Glomerular visceral epithelial cell (primary cell): ENCODE data around the gene CARNS1.

Experiments
- DNase-seq: peaks from one replicate; pipeline ENCODE4 v3.0.0-alpha.2; 2016; ENCODE audit errors: extremely low spot score

Gene CARNS1

DNA sequence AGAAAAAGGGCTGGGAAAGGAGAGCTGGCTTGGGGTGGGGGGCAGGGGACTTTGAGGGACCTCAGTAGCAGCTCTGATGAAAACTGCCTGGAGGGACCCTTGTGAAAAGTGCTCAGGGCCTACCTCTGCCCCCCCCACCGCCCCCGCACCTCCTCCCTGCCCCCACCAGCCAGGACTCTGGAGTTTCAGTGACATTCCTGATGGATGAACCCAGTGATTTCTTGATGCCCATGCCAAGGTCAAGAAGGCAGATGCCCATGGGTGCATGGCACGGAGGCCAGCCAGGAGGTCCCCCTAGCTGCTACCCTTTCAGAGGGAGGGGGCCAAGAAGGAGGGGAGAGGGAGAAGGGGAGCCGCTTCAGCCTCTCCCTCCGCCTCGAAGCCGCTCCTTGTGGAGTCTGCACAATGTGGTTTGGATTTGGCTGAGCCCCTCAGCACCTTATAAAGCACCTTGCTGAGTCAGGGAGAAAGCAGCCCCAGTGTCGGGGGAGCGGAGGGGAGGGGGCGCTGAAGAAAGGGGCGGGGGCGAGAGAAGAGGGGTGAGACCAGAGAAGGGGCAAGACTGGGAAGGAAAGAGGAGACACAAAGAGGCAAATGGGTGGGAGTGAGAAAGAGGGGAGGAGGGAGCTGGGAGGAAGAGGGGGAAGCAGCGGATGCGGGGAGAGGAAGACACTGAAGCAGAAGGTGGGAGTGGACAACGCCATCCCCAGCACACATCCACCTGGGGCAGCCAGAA lies 40.0 kb upstream of the CARNS1 start:
- DNase-seq = peak; percentile 50

DNA sequence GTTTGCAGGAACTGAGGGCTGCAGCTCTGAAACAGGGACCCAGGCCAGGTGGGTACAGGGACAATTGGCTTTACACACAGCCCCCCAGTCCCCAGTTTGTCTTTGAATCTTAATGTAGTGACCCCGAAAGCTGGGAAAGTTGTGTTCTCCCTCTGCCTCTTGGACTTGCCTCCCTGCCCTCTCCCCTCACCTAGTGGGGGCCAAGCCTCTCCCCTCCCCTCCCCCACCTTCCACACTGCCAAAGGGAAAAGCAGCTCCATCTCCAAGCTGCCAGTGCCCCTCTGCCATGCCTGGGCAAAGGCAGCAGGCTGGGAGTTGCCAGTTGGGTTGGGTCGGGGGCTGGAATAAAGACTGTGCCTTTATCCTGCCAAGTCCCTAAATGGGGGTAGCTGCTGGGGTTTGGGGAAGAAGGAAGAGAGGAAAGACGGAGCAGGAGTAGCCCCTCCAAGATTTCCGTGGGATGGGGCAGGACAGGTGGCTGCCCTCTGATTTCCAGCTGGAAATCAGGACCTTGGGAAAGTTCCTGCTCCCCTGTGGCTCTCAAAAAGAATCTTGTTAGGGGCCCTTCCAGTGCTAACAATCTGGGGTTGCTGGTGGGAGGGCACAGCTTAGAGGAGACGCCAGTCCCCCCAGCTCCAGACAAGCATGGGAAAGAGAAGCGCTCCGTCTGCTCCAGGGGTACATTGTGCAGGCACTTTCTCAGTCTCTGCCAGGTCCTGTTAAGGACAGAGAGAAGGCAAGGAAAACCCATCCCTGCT lies 39.2 kb upstream of the CARNS1 start:
- DNase-seq = no peak

DNA sequence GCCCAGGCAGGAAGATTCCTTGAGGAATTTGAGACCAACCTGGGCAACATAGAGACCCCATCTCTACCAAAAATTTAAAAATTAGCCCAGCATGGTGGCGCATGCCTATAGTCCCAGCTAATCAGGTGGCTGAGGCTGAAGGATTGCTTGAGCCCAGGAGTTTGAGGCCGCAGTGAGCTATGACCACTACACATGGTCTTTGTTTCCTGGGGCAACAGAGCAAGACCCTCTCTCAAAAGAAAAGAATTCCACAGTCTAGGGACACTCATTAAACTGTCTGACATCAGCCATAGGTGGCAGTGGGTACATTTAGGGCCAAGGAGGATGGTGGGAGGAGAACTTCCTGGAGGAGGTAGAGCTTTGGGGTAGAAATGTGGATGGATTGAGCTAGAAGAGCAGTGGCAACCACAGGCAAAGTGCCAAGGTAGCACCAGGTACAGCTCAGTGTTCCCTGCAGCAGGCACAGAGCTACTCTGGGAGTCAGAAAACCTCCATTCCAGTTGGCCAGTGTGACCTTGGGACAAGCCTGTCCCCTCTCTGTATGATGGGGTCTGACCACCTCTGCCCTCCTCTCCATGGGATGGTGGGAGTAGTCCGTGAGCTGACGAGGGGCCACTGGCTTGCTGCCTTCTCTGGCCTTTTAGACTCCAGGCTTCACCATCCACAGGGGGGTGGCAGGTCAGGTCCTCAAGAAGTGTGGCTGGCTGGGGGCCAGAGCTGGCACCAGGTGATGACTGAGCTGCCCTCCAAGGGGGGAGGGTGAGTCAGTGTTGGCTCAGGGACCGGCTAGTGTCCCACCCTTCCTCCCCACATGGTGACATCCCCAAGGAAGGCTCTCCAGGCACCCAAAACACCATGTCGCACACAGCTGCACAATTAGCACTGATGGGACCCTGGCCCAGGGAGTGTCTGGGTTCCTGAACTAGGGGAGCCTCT lies 38.3 kb upstream of the CARNS1 start:
- no peak for DNase-seq

DNA sequence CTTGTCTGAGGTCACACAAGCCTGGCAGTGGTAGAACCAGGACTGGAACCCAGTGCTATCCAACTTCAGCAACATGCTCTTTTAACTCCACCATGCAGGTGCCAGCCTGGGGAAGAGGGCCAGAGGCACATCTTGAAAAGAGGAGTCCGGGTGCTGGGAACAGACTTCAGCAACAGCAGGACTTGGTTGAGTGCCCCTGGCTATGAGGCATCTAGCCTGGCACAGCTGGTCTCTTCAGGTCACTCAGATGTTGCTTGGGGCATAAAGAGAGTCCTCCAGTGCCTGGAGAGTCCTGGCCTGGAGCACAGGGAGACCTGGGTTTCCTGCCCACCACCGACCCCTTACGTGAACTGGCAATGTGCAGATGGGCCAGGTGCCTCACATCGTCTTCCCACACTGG lies 36.9 kb upstream of the CARNS1 start:
- DNase-seq = no peak

DNA sequence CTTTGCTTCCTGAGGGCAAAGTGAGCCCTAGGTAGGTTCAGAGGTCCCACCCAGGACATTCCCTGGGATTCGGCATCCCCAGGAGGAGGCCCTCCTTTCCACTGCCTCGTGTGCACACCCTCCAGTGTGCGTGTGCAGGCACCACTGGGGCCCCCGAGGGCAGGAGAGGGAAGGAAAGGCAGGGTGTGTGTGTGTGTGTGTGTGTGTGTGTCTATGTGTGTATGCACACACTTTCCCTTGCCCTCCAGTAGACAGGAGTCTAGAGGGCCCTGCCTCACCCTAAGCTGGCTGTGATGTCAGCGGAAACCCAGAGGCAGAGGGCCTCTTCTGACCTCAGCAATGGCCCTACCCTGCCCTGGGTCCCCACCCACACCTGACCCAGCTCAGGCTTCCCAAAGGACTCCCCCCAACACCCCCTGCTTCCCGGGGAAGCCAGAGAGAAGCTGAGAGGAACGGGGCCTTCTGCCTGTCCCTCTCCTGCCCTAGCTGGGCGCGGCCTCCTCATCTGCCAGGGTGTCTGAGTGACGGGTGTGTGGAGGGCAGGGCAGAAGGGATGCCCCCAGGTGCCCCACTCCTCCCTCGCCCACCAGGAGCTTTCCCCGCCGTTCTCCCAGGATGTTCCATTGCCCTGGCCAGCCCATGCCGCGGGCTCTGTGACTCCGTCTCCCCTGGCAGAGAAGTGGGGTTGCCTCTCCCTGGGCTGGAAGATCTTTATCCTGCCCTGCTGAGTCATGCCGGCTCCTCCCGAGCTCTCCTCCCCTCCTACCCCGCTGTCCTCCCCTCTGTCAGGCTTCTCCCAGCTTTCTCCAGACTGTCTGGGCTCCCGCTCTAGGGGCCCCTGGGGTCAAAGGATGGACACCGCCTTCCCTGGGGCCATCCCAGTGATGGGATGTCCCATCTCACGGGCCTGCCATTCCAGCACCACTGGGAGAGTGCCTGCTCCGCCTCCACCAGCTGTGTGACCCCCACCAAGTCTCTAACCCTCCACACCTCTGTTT lies 36.1 kb upstream of the CARNS1 start:
- no peak for DNase-seq

DNA sequence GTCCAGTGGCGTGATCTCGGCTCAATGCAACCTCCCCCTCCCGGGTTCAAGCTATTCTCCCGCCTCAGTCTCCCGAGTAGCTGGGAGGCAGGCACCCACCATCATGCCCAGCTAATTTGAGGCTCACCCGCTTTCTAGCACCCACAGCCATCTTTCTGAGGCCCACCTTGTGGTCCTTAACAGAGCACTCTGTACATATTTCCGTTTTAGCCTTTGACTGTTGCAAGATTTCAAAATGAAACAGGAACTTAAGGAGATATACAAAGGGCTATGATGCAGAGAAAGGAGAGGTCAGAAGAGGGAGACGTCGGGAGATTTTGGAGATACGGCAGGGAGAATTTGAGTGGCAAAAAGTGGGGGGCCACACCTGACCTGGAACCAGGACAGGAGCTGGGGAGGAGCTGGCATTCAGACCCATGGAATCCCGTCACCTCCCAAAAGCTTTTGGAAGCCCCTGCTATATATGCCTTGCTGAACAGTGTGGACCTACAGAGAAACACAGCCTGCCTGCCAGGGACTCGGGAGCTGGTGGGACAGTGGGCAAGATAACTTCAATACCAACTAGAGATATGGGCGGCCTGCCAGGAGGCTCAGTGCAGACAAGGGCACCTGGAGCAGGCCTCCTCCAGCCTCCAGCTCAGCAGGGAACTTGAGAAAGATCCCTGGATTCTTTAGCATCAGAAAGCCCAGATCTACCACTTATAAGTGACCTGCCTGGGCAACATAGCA lies 34.1 kb upstream of the CARNS1 start:
- DNase-seq = no peak

DNA sequence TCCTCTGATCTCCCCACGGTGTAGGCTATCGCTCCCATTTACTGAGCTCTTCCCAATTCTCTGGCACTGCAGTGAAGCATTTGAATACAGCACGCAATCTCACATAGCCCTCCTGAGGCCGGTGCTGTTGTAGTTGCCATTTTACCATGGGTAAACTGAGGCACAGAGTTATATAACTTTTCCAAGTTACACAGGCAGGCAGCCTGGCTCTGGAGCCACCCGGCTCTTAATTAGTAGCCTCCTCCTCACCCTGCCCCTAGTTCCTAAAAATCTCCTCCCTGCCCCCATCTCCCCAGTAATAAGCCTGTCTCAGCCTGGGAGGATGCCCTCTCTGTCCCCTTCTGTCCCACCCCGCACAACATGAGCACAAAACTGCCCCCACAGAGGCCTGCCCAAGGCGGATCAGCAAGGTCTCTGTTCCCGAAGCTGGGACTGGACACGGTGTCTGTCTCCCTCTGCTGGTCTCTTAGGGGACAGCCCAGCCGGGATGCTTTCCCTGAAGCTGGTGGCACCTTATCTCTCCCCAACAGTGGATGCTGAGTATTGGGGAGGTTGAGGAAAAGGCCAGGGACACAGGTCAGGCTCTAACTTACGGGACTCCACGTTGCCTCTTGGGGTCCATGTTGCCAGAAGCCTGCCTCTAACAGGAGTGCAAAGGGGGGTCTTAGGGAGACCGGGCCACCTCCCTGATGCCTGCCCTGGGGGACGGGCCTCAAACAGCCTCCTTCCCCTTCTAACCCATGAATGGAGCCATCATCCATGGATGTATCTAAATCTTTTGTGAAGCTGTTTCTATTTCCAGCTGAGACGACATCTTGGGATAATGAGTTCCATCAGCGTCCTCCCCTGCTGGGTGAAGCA lies 33.0 kb upstream of the CARNS1 start:
- peak; percentile 79 for DNase-seq

DNA sequence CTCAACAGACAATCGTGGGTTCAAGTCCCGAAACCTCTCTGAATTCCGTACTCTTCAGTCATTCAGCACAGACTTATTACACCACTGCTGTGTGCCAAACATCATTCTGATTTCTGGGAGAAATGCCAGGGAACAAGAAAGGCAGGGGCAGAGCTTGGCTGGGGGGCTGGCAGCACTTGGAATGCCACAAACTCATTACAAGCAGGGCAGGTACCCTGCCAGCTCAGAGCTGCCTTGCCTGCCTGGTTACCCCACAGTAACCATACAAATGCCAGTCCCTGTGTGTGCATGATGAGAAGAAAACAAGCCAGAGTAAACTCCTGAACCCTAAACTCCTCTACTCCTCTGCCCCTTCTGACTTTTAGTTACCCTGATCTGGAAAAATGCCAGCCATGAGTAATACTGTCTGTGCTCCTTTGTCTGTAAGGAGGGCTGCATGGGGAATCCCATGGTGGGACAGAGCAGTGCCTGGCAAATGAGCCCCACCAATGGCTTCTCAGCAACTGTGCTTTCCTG lies 30.6 kb upstream of the CARNS1 start:
- peak; percentile 86 for DNase-seq

DNA sequence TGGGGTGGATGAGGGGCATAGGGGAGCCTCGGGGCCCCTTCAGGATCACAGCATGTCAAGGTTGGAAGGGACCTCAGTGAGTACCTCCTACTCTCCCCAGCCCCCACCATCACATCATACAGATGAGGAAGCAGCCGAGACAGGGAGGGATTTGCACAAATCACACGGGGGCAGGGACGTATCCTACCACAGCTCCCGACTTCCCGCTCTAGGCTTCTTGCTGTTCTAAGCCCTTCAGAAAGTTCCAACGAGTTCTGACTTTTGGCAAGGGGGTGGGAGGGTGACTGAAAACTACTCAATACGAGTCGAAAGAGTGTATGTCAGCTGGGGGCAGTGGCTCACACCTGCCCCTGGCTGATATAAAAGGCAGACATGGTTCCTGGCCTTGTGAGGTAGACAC lies 28.4 kb upstream of the CARNS1 start:
- DNase-seq = no peak

DNA sequence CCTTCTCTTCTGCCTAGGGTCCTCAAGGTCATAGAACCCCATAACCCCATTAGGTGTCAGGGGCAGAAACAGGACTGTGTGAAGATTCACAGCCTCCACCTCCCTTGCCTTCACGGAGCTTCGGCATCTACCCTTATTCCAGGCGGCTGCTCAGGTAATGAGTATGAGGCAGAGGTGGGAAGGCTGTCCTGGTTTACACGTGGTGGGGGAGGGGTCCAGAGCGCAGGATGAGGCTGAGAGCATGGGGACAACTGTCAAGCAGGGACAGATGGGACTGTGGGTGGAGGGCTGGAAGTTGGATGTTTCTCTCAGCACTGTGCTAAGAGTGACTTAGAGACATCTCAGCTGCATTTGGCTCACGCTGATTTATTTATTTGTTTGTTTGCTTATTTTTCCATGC lies 28.0 kb upstream of the CARNS1 start:
- no peak for DNase-seq

DNA sequence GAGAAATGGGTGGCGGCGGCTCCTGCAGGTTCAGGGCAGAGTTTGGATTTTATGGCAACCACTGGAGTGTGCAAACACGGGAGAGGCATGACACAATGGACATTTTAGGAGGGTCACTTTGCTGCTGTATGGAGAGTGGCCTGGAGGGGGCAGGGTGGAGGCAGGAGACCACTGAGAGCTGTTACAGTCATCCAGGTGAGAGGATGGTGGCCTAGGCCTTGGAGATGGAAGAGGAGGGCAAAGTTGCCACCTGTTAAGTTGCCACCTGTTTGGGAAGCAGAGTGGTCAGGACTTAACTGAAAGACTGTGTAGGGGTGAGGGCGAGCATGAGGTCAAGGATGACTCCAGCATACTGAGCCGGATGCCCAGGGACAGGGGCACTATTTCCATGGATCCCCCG lies 26.0 kb upstream of the CARNS1 start:
- DNase-seq = no peak

DNA sequence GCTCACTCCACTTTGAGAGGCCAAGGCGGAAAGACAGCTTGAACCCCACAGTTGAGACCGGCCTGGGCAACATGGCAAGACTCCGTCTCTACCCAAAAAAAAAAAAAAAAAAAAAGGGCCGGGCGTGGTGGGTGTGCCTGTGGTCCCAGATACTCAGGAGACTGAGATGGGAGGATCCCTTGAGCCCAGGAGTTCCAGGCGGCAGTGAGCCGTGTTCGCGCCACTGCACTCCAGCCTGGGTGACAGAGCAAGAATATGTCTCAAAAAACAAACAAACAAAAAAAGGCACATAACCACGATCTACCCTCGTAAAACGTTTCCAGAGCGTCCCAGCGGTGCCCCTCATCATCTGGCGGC lies 24.6 kb upstream of the CARNS1 start:
- DNase-seq = no peak

DNA sequence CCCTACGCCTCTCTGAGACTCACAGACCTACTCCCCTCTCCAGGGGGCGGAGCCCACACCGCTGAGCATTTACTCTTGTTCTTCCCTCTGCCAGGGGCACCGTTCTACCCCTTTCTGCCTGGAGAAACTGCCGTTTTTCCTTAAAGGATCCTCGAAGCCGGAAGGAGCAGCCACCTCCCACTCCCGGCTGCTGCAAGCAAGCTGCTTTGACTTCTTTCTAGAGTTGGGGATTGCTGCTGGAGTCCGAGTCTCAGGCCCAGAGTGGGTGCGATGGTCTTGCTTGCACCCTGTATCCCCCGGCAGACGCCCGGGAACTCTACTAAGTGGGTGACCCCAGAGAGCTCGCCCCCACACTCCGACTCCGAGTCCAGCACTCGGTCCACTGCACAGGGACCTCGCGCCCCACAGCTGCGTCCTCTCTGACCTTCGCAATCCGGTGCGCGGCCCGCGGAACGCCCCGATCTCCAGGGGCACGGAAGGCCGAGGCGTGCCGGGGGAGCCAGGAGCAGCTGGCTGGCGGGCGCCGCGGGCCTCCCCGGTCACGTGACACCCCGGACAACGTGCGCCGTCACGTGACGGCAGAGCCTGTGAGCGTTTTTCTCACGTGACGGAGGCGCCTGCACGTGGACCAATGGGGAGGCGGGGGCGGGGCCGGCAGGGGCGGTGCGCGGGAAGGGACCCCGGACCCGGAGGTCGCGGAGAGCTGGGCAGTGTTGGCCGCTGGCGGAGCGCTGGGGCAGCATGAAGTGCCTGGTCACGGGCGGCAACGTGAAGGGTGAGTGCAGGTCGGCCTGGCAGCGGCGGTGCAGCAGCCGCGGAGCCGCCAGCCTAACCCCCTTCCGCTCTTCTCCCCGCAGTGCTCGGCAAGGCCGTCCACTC lies 23.9 kb upstream of the CARNS1 start, which contains the start of gene RAD9A:
TSS of gene RAD9A (plus strand) at position 683 of the 879 bp plus-strand sequence. CDS start at position 742, 59 bp downstream.
- DNase-seq = peak; percentile 92

DNA sequence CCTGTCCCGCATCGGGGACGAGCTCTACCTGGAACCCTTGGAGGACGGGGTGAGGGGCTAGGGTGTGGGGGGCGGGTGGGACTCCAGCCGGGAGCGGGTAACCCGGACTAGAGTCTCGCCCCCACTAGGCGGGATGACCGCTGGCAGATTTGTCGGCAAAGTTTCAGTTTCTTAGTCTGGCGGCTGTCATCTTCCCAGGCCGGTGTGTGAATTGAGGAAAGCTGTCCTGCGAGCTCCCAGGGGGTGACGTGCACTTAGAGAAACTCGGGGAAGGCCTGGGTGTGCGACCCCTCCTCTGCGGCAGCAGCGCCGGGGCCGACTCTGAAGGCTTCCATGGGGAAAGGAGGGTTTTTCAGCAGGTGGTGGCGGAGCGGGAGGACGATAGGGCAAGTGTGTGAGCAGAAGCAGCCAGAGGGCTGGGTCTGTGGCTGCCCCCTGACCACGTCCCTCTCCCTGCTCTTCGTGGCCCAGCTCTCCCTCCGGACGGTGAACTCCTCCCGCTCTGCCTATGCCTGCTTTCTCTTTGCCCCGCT lies 23.2 kb upstream of the CARNS1 start:
- no peak for DNase-seq

DNA sequence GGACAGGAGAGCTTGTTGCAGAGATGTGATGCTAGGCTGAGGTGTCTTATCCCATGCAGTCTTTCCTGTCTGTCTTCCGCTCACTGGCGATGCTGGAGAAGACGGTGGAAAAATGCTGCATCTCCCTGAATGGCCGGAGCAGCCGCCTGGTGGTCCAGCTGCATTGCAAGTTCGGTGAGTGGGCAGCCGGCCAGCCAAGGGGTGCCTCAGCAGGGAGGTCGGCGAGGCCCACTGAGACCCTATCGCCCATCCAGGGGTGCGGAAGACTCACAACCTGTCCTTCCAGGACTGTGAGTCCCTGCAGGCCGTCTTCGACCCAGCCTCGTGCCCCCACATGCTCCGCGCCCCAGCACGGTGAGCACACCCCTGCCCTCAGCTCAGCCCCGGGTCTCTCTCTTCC lies 22.0 kb upstream of the CARNS1 start:
- DNase-seq = no peak

DNA sequence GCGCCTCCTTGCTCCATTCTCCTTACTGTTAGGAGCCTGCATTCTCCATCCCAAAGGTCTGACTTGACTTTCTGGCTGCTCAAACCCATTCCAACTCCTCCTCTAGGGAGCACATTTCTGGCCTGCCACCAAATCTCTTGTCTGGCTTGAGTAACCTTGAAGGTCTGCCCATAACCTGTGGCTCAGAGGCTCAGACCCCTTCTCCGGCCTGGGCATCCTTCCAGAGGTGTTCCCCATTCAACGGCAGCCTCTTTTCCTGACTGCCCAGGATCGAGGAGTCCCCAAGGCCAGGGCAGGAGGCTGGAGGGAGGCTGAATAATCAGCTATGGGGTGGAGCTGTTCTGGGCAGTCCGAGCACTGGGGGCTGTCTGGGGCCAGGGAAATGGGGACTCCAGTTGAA lies 21.5 kb upstream of the CARNS1 start:
- DNase-seq = no peak

DNA sequence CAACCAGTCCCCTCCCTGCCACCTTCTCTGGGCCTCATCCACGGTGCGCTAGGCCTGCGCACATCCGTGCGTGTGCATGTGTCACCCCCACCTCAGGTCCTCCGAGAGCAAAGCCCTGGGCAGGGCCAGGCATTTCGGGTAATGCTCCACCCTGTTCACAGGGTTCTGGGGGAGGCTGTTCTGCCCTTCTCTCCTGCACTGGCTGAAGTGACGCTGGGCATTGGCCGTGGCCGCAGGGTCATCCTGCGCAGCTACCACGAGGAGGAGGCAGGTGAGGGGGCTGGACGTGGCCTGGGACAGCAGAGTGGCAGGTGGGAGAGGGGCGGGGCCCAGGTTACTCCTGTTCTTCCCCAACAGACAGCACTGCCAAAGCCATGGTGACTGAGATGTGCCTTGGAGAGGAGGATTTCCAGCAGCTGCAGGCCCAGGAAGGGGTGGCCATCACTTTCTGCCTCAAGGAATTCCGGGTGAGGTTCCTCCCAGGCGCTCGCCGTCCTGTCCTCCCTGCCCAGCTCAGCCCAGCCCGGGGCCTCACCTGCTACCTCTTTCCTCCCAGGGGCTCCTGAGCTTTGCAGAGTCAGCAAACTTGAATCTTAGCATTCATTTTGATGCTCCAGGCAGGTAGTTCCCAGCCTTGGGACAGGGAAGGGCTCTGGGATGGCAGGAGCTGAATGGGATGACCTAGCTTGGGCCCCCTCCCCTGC lies 19.8 kb upstream of the CARNS1 start:
- no peak for DNase-seq
